Measurements from ENCODE around the gene SLC29A2.

DNA sequence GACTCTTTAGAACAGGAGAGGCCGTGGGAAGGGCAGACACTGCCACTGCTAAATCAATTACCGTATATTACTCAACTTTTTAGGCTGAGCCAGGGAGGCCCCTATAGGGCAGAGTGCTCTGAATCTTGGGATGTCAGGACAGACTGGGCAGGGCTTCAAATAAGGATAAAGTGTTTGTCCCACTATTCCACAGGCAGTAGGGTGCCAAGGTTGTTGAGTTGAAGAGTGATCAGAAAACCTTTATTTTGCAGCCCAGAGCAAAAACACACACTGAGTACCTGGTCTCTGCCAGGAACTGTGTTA, 22.5 kb downstream of the SLC29A2 start:
- TF ChIP-seq GATA2 (IDR thresholded peaks at IDR 0.05; ENCODE audit: low read depth, low read length) (no peak), GATA3 (IDR thresholded peaks at IDR 0.05; ENCODE audit: low read depth, low read length) (no peak)

All from SH-SY5Y (cell line).